Liver (tissue), 9 donors: ENCODE results near the gene PDGFA. TPM values are rescaled to one million over a fixed set of nuclear protein-coding genes. Genes with fewer than 3 reads are reported as not detected.

ENCODE experiments used
- DNase-seq: peaks from one replicate; pipeline ENCODE4 v3.0.0-alpha.2; 2017; ENCODE audit warnings: low spot score
- H3K27ac ChIP-seq, 2 donors: one replicate each; pipeline ENCODE4 v1.7.0; 2013; ENCODE audit warnings: inconsistent platforms in 2 of 2, low read length in 2 of 2, control low read depth in 1 of 2, low read depth in 1 of 2, mild to moderate bottlenecking in 1 of 2
- H3K27me3 ChIP-seq, 4 donors: one replicate each; pipeline versions ENCODE4 v1.6.1 to v1.7.0; 2013; ENCODE audit warnings: low read length in 3 of 4, inconsistent platforms in 1 of 4, mild to moderate bottlenecking in 1 of 4, moderate library complexity in 1 of 4; ENCODE audit not compliant: control insufficient read depth in 4 of 4, insufficient read depth in 4 of 4
- H3K36me3 ChIP-seq, 4 donors: one replicate each; pipeline versions ENCODE4 v1.6.1 to v1.7.0; 2013; ENCODE audit warnings: low read length in 3 of 4, mild to moderate bottlenecking in 3 of 4, low read depth in 1 of 4, moderate library complexity in 1 of 4; ENCODE audit not compliant: control insufficient read depth in 4 of 4, insufficient read depth in 3 of 4
- H3K4me1 ChIP-seq, 4 donors: one replicate each; pipeline versions ENCODE4 v1.6.1 to v1.7.0; 2013; ENCODE audit warnings: low read length in 3 of 4, mild to moderate bottlenecking in 3 of 4, moderate library complexity in 1 of 4; ENCODE audit not compliant: control insufficient read depth in 4 of 4, insufficient read depth in 4 of 4
- H3K4me3 ChIP-seq, 3 donors: one replicate each; pipeline versions ENCODE4 v1.6.1 to v1.7.0; 2013; ENCODE audit warnings: low read length in 3 of 3, control low read depth in 1 of 3, low read depth in 1 of 3, mild to moderate bottlenecking in 1 of 3
- H3K9ac ChIP-seq, 2 donors: one replicate each; pipeline ENCODE4 v1.7.0; 2013; ENCODE audit warnings: low read length in 2 of 2, mild to moderate bottlenecking in 2 of 2, moderate library complexity in 2 of 2, control low read depth in 1 of 2, low read depth in 1 of 2
- H3K9me3 ChIP-seq, 4 donors: one replicate each; pipeline versions ENCODE4 v1.6.1 to v1.7.0; 2013; ENCODE audit warnings: low read length in 3 of 4; ENCODE audit not compliant: control insufficient read depth in 4 of 4
- EGR1 ChIP-seq, 2 donors: IDR thresholded peaks; 2 replicates each; pipeline ENCODE4 v1.6.1; 2016 to 2018; ENCODE audit warnings: antibody characterized with exemption in 2 of 2, low read depth in 2 of 2
- FOXA1 ChIP-seq: IDR thresholded peaks from 2 replicates; pipeline ENCODE4 v1.6.1; 2016; ENCODE audit warnings: antibody characterized with exemption
- FOXA2 ChIP-seq: IDR thresholded peaks from 2 replicates; pipeline ENCODE4 v1.6.1; 2016; ENCODE audit warnings: antibody characterized with exemption
- GABPA ChIP-seq, 2 donors: IDR thresholded peaks in 1 of 2; conservative IDR thresholded peaks in 1 of 2; 2 replicates each; pipeline ENCODE4 v1.6.1; 2016; ENCODE audit warnings: antibody characterized with exemption in 2 of 2, mild to moderate bottlenecking in 1 of 2, moderate library complexity in 1 of 2
- HNF4A ChIP-seq, 2 donors: conservative IDR thresholded peaks; 2 replicates each; pipeline ENCODE4 v1.6.1; 2016; ENCODE audit warnings: antibody characterized with exemption in 2 of 2, mild to moderate bottlenecking in 2 of 2
- HNF4G ChIP-seq: IDR thresholded peaks from 2 replicates; pipeline ENCODE4 v1.6.1; 2016; ENCODE audit warnings: antibody characterized with exemption
- JUND ChIP-seq, 2 donors: IDR thresholded peaks; 2 replicates each; pipeline ENCODE4 v1.6.1; 2016; ENCODE audit warnings: antibody characterized with exemption in 2 of 2
- RAD21 ChIP-seq, 2 donors: IDR thresholded peaks; 2 replicates each; pipeline ENCODE4 v1.6.1; 2016; ENCODE audit warnings: antibody characterized with exemption in 2 of 2, mild to moderate bottlenecking in 2 of 2
- RXRA ChIP-seq, 2 donors: IDR thresholded peaks; 2 replicates each; pipeline ENCODE4 v1.6.1; 2017 to 2018; ENCODE audit warnings: antibody characterized with exemption in 2 of 2, mild to moderate bottlenecking in 1 of 2
- SP1 ChIP-seq: IDR thresholded peaks from 2 replicates; pipeline ENCODE4 v1.6.1; 2018; ENCODE audit warnings: antibody characterized with exemption, mild to moderate bottlenecking
- TAF1 ChIP-seq: conservative IDR thresholded peaks from 2 replicates; pipeline ENCODE4 v1.6.1; 2016; ENCODE audit warnings: antibody characterized with exemption, mild to moderate bottlenecking
- YY1 ChIP-seq: IDR thresholded peaks from 2 replicates; pipeline ENCODE4 v1.6.1; 2016; ENCODE audit warnings: antibody characterized with exemption, mild to moderate bottlenecking
- WGBS: extraction: QIAGEN DNeasy Blood & Tissue Kit; methylation state at CpG from one replicate; pipeline ENCODE4 v1.1.7; 2013; 5-methylcytosine and 5-hydroxymethylcytosine counted together
- polyA plus RNA-seq, 2 donors: library from polyadenylated mRNA; stranded (reverse) in 1 of 2; unstranded in 1 of 2; fragments of 200-250 nt in 1 of 2; fragments of >200 nt in 1 of 2; fragmentation: Nextera tagmentation in 1 of 2; extraction: Ambion mirVana in 1 of 2; gene quantifications; one replicate each; pipeline versions ENCODE4 v1.2.1 to v1.2.3, GENCODE V29; 2013 to 2015
- total RNA-seq, 2 donors: library from RNA; depleted of rRNA; stranded (reverse); fragments of >200 nt; gene quantifications; one replicate each; pipeline ENCODE4 v1.2.3, GENCODE V29; 2014
- TF ChIP-seq, protein P1 (sequence below): IDR thresholded peaks from 2 replicates; pipeline ENCODE4 v1.6.1; 2016; ENCODE audit warnings: antibody characterized with exemption, mild to moderate bottlenecking
- TF ChIP-seq, protein P2 (sequence below): IDR thresholded peaks from 2 replicates; pipeline ENCODE4 v1.6.1; 2016; ENCODE audit warnings: antibody characterized with exemption
- TF ChIP-seq, protein P3 (sequence below): IDR thresholded peaks from 2 replicates; pipeline ENCODE4 v1.6.1; 2016; ENCODE audit warnings: antibody characterized with exemption
- donor health status: healthy.
- donor health status: healthy.
- donor health status: healthy.
- donor health status: healthy.
- donor health status: healthy.

Gene PDGFA
- total and polyA plus RNA-seq, 4 donors, result 1.4 to 5.1 (median 2.0) TPM

GRCh38 chr7:502296-502695 is 17.4 kb downstream of the PDGFA start (continued):
- TF ChIP-seq TAF1, result no peak
- TF ChIP-seq FOXA1, result no peak
- TF ChIP-seq RXRA (IDR thresholded peaks at IDR 0.05), result no peak

DNA sequence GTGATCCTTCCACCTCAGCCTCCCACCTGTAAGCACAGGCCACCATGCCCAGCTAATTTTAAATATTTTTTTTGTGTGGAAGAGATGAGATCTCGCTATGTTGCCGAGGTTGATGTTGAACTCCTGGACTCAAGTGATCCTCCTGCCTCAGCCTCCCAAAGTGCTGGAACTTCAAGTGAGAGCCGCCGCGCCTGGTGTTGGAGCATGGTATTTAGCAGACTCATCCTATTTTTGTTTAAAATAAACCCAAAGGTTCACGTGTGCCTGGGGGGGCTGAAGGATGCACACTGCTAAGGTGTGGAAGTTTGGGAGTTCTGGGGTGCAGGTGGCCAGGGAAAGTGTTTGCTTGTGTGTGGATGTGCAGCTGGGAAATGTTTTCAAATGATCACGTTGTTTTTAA is 18.1 kb downstream of the PDGFA start:
- Histone ChIP-seq H3K27ac (no peak overlapping the region), H3K36me3 (peaks cover 0 to 4% (median 0%) of the 10 kb centered on the region in 4 donors), H3K9me3 (no peaks in the 10 kb centered on the region), H3K4me1 (peaks cover 3 to 31% (median 20%) of the 10 kb centered on the region in 4 donors), H3K27me3 (no peaks in the 10 kb centered on the region), H3K9ac (no peak overlapping the region), H3K4me3 (no peak overlapping the region)
- no peak for DNase-seq
- 95% methylated on average over 7 of the region's 7 CpGs for WGBS
- TF ChIP-seq YY1, result no peak
- TF ChIP-seq RXRA (IDR thresholded peaks at IDR 0.05), result no peak
- no peak for TF ChIP-seq HNF4G
- no peak for TF ChIP-seq FOXA2
- TF ChIP-seq, protein P1, sequence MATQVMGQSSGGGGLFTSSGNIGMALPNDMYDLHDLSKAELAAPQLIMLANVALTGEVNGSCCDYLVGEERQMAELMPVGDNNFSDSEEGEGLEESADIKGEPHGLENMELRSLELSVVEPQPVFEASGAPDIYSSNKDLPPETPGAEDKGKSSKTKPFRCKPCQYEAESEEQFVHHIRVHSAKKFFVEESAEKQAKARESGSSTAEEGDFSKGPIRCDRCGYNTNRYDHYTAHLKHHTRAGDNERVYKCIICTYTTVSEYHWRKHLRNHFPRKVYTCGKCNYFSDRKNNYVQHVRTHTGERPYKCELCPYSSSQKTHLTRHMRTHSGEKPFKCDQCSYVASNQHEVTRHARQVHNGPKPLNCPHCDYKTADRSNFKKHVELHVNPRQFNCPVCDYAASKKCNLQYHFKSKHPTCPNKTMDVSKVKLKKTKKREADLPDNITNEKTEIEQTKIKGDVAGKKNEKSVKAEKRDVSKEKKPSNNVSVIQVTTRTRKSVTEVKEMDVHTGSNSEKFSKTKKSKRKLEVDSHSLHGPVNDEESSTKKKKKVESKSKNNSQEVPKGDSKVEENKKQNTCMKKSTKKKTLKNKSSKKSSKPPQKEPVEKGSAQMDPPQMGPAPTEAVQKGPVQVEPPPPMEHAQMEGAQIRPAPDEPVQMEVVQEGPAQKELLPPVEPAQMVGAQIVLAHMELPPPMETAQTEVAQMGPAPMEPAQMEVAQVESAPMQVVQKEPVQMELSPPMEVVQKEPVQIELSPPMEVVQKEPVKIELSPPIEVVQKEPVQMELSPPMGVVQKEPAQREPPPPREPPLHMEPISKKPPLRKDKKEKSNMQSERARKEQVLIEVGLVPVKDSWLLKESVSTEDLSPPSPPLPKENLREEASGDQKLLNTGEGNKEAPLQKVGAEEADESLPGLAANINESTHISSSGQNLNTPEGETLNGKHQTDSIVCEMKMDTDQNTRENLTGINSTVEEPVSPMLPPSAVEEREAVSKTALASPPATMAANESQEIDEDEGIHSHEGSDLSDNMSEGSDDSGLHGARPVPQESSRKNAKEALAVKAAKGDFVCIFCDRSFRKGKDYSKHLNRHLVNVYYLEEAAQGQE, result no peak
- no peak for TF ChIP-seq EGR1 (IDR thresholded peaks at IDR 0.05; ENCODE audit: low read depth in 2 of 2)
- TF ChIP-seq, protein P2, sequence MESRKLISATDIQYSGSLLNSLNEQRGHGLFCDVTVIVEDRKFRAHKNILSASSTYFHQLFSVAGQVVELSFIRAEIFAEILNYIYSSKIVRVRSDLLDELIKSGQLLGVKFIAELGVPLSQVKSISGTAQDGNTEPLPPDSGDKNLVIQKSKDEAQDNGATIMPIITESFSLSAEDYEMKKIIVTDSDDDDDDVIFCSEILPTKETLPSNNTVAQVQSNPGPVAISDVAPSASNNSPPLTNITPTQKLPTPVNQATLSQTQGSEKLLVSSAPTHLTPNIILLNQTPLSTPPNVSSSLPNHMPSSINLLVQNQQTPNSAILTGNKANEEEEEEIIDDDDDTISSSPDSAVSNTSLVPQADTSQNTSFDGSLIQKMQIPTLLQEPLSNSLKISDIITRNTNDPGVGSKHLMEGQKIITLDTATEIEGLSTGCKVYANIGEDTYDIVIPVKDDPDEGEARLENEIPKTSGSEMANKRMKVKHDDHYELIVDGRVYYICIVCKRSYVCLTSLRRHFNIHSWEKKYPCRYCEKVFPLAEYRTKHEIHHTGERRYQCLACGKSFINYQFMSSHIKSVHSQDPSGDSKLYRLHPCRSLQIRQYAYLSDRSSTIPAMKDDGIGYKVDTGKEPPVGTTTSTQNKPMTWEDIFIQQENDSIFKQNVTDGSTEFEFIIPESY, result no peak
- TF ChIP-seq SP1, result no peak
- TF ChIP-seq JUND (IDR thresholded peaks at IDR 0.05), result no peak
- TF ChIP-seq TAF1, result no peak
- TF ChIP-seq RAD21 (IDR thresholded peaks at IDR 0.05), result no peak

DNA sequence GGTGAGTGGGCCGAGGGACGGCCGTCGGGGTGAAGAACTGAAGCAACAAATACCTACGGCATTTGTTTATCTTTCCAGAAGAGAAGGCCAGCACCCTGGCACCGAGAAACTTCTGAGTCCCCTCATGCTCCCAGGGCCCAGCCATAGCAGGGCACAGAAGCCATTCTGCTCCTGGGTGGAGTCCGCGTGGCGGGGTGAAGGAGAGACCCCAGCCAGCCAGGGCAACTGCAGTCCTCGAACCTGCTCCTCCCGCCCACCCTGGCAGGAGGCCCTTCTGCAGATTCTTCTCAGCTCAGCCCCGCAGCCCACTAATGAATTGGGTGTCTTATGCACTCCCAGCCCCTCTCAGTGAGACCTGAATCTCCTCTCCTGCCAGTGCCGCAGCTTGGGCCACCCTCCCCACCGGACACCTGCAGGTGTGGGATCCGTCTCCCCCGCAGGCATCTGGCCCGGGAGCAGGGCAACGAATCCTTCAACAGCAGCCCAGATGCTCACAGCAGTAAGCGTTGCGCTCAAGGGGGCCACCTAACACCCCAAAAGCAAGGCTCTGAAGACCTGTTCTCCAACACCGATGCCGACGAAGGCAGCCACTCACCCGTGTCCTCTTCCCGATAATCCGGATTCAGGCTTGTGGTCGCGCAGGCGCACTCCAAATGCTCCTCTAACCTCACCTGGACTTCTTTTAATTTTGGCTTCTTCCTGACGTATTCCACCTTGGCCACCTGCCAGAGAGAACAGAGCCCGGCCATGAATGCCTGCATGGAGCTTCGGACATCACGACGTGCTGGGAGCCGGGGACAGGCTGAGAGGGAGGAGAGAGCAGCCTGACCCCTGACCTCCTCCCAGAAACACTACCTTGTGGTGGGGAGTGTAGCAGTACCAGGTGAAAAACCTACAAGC is 18.9 kb downstream of the PDGFA start:
- Histone ChIP-seq H3K4me1 (peaks cover 3 to 31% (median 20%) of the 10 kb centered on the region in 4 donors), H3K27ac (no peak overlapping the region), H3K9ac (no peak overlapping the region), H3K36me3 (peaks cover 0 to 4% (median 0%) of the 10 kb centered on the region in 4 donors), H3K4me3 (no peak overlapping the region), H3K9me3 (no peaks in the 10 kb centered on the region), H3K27me3 (no peaks in the 10 kb centered on the region)
- WGBS, result 95% methylated on average over 35 of the region's 35 CpGs
- DNase-seq, result no peak
- TF ChIP-seq EGR1 (IDR thresholded peaks at IDR 0.05; ENCODE audit: low read depth in 2 of 2) (no peak), JUND (IDR thresholded peaks at IDR 0.05) (no peak), RAD21 (IDR thresholded peaks at IDR 0.05) (no peak), HNF4A (conservative IDR thresholded peaks at IDR 0.05) (no peak), FOXA2 (no peak), GABPA (IDR thresholded peaks at IDR 0.05 in 1 of 2, conservative IDR thresholded peaks at IDR 0.05 in 1 of 2) (no peak), HNF4G (no peak), TAF1 (no peak)
- TF ChIP-seq, protein P2, result no peak
- TF ChIP-seq, protein P3, sequence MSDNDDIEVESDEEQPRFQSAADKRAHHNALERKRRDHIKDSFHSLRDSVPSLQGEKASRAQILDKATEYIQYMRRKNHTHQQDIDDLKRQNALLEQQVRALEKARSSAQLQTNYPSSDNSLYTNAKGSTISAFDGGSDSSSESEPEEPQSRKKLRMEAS, result no peak
